Type B pancreatic cell (in vitro differentiated cells): ENCODE data around the gene CHD6. TPM values are rescaled to one million over a fixed set of nuclear protein-coding genes. Genes with fewer than 3 reads are reported as not detected.
"Not testable (repeated sequence)": the region's sequence is repeated elsewhere in the genome, so short reads cannot be mapped to it uniquely, and the experiment has no call there.

Experiments
- DNase-seq: peaks from one replicate; pipeline ENCODE4 v3.0.0; 2021; ENCODE audit warnings: mixed read lengths; ENCODE audit not compliant: unreplicated experiment; ENCODE audit errors: extremely low spot score
- H3K27ac Mint-ChIP-seq: 2 replicates; pipeline ENCODE4 v1.8.0; 2021; ENCODE audit warnings: mild to moderate bottlenecking, mixed read lengths
- H3K27me3 Mint-ChIP-seq: 2 replicates; pipeline ENCODE4 v1.8.0; 2021; ENCODE audit warnings: mixed read lengths
- H3K36me3 Mint-ChIP-seq: 2 replicates; pipeline ENCODE4 v1.8.0; 2021; ENCODE audit warnings: mixed read lengths
- H3K4me1 Mint-ChIP-seq: one replicate; pipeline ENCODE4 v1.8.0; 2021; ENCODE audit warnings: mixed read lengths; ENCODE audit not compliant: unreplicated experiment
- H3K4me3 Mint-ChIP-seq: 2 replicates; pipeline ENCODE4 v1.8.0; 2021; ENCODE audit warnings: mild to moderate bottlenecking, mixed read lengths
- H3K9me3 Mint-ChIP-seq: 2 replicates; pipeline ENCODE4 v1.8.0; 2021; ENCODE audit warnings: mixed read lengths
- CTCF ChIP-seq: fragments of 200-600 bp; sonication (generic); conservative IDR thresholded peaks from 2 replicates; pipeline ENCODE4 v1.5.0; 2021; ENCODE audit warnings: antibody characterized with exemption, mild to moderate bottlenecking
- total RNA-seq: library from RNA; stranded (reverse); gene quantifications from 2 replicates; pipeline ENCODE4 v1.2.1, GENCODE V29; 2021; ENCODE audit warnings: low replicate concordance

The CHD6 gene
- total RNA-seq, 1 donor from 2014 or later: 72.6 TPM

DNA sequence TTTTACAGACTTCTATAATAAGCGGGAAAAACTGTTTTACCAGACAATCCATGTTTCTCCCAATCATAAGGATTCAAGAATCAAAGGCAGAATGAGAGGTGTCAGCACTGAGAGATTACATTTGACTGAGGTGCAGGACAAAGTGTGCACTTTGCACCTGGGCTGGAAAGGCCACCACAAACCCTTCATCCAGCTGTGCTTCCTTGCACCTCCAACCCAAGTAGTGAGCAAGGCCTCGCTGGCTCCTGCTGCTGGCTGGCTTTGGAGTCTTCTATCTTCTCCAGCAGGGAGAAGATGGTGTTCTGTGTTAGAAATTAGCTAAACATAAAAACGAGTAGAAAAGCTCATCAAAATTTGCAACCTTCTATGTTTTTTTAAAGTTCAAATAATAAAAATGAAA is 77.7 kb downstream of the CHD6 start:
- peaks cover 16% of the 10 kb centered on the region for H3K4me1 Mint-ChIP-seq
- H3K36me3 Mint-ChIP-seq: peaks cover 23% of the 10 kb centered on the region
- DNase-seq: no peak
- H3K4me3 Mint-ChIP-seq: no peak overlapping the region
- H3K9me3 Mint-ChIP-seq: no peaks in the 10 kb centered on the region
- H3K27me3 Mint-ChIP-seq: no peaks in the 10 kb centered on the region
- no peak for TF ChIP-seq CTCF
- no peak overlapping the region for H3K27ac Mint-ChIP-seq

GRCh38 chr20:41538810-41539596 is 79.2 kb downstream of the CHD6 start:
- H3K27ac Mint-ChIP-seq: peak overlapping the region; percentile 37
- no peak for DNase-seq

GRCh38 chr20:41537865-41538264 is 80.3 kb downstream of the CHD6 start:
- Mint-ChIP-seq H3K4me3 (no peak overlapping the region), H3K9me3 (no peaks in the 10 kb centered on the region), H3K27me3 (no peaks in the 10 kb centered on the region), H3K27ac (no peak overlapping the region), H3K4me1 (peaks cover 16% of the 10 kb centered on the region), H3K36me3 (peaks cover 23% of the 10 kb centered on the region)
- no peak for DNase-seq
- no peak for TF ChIP-seq CTCF

More at GRCh38 chr20:41538810-41539596, 79.2 kb downstream of the CHD6 start:
- Mint-ChIP-seq H3K27me3 (no peaks in the 10 kb centered on the region), H3K4me3 (peak overlapping the region; percentile 1), H3K9me3 (no peaks in the 10 kb centered on the region), H3K4me1 (peaks cover 16% of the 10 kb centered on the region), H3K36me3 (peaks cover 23% of the 10 kb centered on the region)
- TF ChIP-seq CTCF: no peak

DNA sequence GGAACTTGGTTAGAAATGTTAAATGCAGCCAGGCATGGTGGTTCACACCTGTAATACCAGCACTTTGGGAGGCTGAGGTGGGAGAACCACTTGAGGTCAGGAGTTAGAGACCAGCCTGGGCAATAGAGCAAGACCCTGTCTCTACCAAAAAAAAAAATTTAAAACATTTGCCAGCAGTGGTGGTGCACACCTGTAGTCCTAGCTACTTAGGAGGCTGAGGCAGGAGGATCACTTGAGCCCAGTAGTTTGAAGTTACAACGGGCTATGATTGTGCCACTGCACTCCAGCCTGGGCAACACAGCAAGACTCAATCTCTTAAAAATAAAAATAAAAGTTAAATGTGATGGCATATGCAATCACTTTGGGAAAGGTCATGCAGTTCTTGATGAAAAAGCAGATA is 82.6 kb downstream of the CHD6 start:
- H3K4me3 Mint-ChIP-seq, H3K27me3 Mint-ChIP-seq, H3K9me3 Mint-ChIP-seq, H3K27ac Mint-ChIP-seq, DNase-seq: not testable (repeated sequence)
- Mint-ChIP-seq H3K4me1 (peaks cover 10% of the 10 kb centered on the region), H3K36me3 (peaks cover 30% of the 10 kb centered on the region)

GRCh38 chr20:41534842-41535241 is 83.3 kb downstream of the CHD6 start:
- no peak for DNase-seq
- H3K27ac Mint-ChIP-seq: no peak overlapping the region
- H3K36me3 Mint-ChIP-seq: peaks cover 29% of the 10 kb centered on the region
- H3K27me3 Mint-ChIP-seq: no peaks in the 10 kb centered on the region
- no peak for TF ChIP-seq CTCF
- H3K4me3 Mint-ChIP-seq: no peak overlapping the region
- H3K4me1 Mint-ChIP-seq: peaks cover 6% of the 10 kb centered on the region
- no peaks in the 10 kb centered on the region for H3K9me3 Mint-ChIP-seq

GRCh38 chr20:41534170-41534569 is 84.0 kb downstream of the CHD6 start:
- Mint-ChIP-seq H3K27ac (no peak overlapping the region), H3K27me3 (no peaks in the 10 kb centered on the region), H3K9me3 (no peaks in the 10 kb centered on the region), H3K4me1 (peaks cover 4% of the 10 kb centered on the region), H3K36me3 (peaks cover 31% of the 10 kb centered on the region), H3K4me3 (no peak overlapping the region)
- DNase-seq: no peak
- no peak for TF ChIP-seq CTCF
